Esophagus muscularis mucosa (tissue), 4 donors: Measurements from ENCODE around the gene KLK13.

ENCODE experiments used
- CTCF ChIP-seq, 3 experiments: fragments of 200-600 bp in 2 of 3; fragments of 450-650 bp in 1 of 3; sonication (generic) in 2 of 3; IDR thresholded peaks; one replicate each; pipeline ENCODE4 v1.5.1; 2017 to 2019; ENCODE audit warnings: antibody characterized with exemption in 3 of 3, mild to moderate bottlenecking in 2 of 3, moderate library complexity in 1 of 3
- EP300 ChIP-seq: sonication (generic); formaldehyde crosslinking; IDR thresholded peaks from one replicate; pipeline ENCODE4 v1.6.1; 2017; ENCODE audit warnings: antibody characterized with exemption
- POLR2A ChIP-seq: fragments of 450-650 bp; IDR thresholded peaks from one replicate; pipeline ENCODE4 v1.6.1; 2017; ENCODE audit warnings: antibody characterized with exemption, moderate library complexity, mild to moderate bottlenecking, low read depth
- POLR2AphosphoS5 ChIP-seq, 2 donors: sonication (generic); formaldehyde crosslinking; IDR thresholded peaks; one replicate each; pipeline ENCODE4 v1.6.1; 2017; ENCODE audit warnings: antibody characterized with exemption in 2 of 2

- TF ChIP-seq CTCF (IDR thresholded peaks at IDR 0.05) (no peak), POLR2A (no peak), EP300 (no peak), POLR2AphosphoS5 (IDR thresholded peaks at IDR 0.05) (no peak)
Measured at GRCh38 chr19:51071095-51071405, 6.2 kb upstream of the KLK13 start.
